Heart left ventricle (tissue), 13 donors: ENCODE data around the gene ZNF669.
"Not testable (repeated sequence)": the region's sequence is repeated elsewhere in the genome, so short reads cannot be mapped to it uniquely, and the experiment has no call there.

Source experiments
- POLR2A ChIP-seq, 2 donors: fragments of 450-650 bp; IDR thresholded peaks; one replicate each; pipeline ENCODE4 v1.6.1; 2017; ENCODE audit warnings: antibody characterized with exemption in 2 of 2, mild to moderate bottlenecking in 2 of 2, moderate library complexity in 2 of 2
- TF ChIP-seq, protein P1 (sequence below), 12 donors: fragments of 200-600 bp; sonication (generic) in 4 of 12; IDR thresholded peaks; one replicate each; pipeline versions ENCODE4 v1.5.0 to v1.8.0; 2018 to 2022; ENCODE audit warnings: antibody characterized with exemption in 12 of 12, mild to moderate bottlenecking in 5 of 12
- donor health status: ischemic (EF 13 %, LVEDD 7.1; RV severe dilation, severe dysfunction).
- donor health status: DM: no; HTN: yes; CAD: no.
- donor health status: DM: no; HTN: no; CAD: no.
- donor health status: ischemic (EF 25% LVEDD 6.9; RV normal size, moderate dysfunction).
- donor health status: ischemic (EF 25% LVEDD 5.7; RV mildly dilated, moderate dysfunction).
- donor health status: ischemic (EF 35%, LVEDD 5.7; RV mildly dilated, moderate dysfunction).
- donor health status: nonischemic (EF 11% LVEDD 7.7; RV severe dilation, severe dysfunction).
- donor health status: DM: yes; HTN: yes; CAD: no.
- donor health status: PGD.
- donor health status: ischemic (EF 29% LVEDD 5.4; RV normal size, mild dysfunction).
- donor health status: nonischemic (EF 23%, LVEDD 6.1; RV moderate dilation, normal function).

DNA sequence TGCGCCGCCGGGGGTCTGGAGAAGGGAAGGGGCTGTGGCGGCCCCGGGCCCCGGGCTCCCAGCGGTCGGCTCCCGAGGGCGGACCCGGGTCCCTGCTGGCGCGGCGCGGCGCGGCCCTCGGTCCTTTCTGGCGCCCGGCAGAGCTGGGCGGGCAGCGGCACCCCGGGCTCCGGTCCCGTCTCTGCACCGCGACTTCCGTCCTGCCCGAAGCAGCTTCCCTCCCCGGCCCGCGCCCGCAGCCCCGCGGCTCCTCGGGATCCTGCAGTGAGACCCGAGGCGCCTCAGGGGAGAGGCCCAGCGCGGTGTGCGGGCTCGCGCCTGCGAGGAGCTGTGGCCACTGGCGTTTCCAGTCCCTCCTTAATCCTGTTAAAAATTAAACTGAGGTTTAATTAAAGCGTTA is 22.4 kb upstream of the ZNF669 start:
- TF ChIP-seq, protein P1, sequence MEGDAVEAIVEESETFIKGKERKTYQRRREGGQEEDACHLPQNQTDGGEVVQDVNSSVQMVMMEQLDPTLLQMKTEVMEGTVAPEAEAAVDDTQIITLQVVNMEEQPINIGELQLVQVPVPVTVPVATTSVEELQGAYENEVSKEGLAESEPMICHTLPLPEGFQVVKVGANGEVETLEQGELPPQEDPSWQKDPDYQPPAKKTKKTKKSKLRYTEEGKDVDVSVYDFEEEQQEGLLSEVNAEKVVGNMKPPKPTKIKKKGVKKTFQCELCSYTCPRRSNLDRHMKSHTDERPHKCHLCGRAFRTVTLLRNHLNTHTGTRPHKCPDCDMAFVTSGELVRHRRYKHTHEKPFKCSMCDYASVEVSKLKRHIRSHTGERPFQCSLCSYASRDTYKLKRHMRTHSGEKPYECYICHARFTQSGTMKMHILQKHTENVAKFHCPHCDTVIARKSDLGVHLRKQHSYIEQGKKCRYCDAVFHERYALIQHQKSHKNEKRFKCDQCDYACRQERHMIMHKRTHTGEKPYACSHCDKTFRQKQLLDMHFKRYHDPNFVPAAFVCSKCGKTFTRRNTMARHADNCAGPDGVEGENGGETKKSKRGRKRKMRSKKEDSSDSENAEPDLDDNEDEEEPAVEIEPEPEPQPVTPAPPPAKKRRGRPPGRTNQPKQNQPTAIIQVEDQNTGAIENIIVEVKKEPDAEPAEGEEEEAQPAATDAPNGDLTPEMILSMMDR (IDR thresholded peaks at IDR 0.05) = not testable (repeated sequence)
- not testable (repeated sequence) for TF ChIP-seq POLR2A (IDR thresholded peaks at IDR 0.05)
